HepG2 (cell line): ENCODE results near the gene TSACC. TPM values are rescaled to one million over a fixed set of nuclear protein-coding genes. Genes with fewer than 3 reads are reported as not detected.
A peak's percentile ranks its signal among the peaks of the same experiment; 100 is the strongest.

ENCODE experiments used
- AGO2 ChIP-seq: fragments of 200-400 bp; formaldehyde crosslinking; optimal IDR thresholded peaks from 2 replicates; pipeline ENCODE3; 2017; ENCODE audit warnings: mild to moderate bottlenecking, low read depth, low read length, moderate library complexity
- ERF ChIP-seq: IDR thresholded peaks from 2 replicates; pipeline ENCODE4 v1.6.1; 2018; ENCODE audit warnings: missing biosample characterization, missing genetic modification reagents
- GATAD2A ChIP-seq: IDR thresholded peaks from 2 replicates; pipeline ENCODE4 v1.6.1; 2016
- NAIF1 ChIP-seq: sonication (generic); formaldehyde crosslinking; IDR thresholded peaks from 2 replicates; pipeline ENCODE4 v1.5.0; 2020; ENCODE audit warnings: mild to moderate bottlenecking, missing genetic modification reagents, borderline replicate concordance
- NFKB2 ChIP-seq: sonication (generic); formaldehyde crosslinking; IDR thresholded peaks from 2 replicates; pipeline ENCODE4 v1.4.0; 2020; ENCODE audit warnings: missing genetic modification reagents, borderline replicate concordance
- PCBP2 ChIP-seq: fragments of 200-400 bp; formaldehyde crosslinking; optimal IDR thresholded peaks from 2 replicates; pipeline ENCODE3; 2018; ENCODE audit warnings: low read length, low read depth; ENCODE audit not compliant: poor library complexity, severe bottlenecking
- POLR2A ChIP-seq, 2 experiments: IDR thresholded peaks; 2 replicates each; pipeline ENCODE4 v1.6.1; 2011; ENCODE audit warnings: low read depth in 2 of 2, low read length in 2 of 2, mild to moderate bottlenecking in 1 of 2, moderate library complexity in 1 of 2; ENCODE audit not compliant: insufficient read depth in 1 of 2
- RAD21 ChIP-seq: fragments of 450-650 bp; formaldehyde crosslinking; IDR thresholded peaks from 2 replicates; pipeline ENCODE4 v1.5.0; 2020; ENCODE audit warnings: mild to moderate bottlenecking
- SALL1 ChIP-seq: sonication (generic); formaldehyde crosslinking; IDR thresholded peaks from 2 replicates; pipeline ENCODE4 v1.8.0; 2022; ENCODE audit warnings: mild to moderate bottlenecking, missing genetic modification reagents
- SNAPC2 ChIP-seq: sonication (generic); formaldehyde crosslinking; IDR thresholded peaks from 2 replicates; pipeline ENCODE4 v1.8.1; 2022; ENCODE audit warnings: mild to moderate bottlenecking, missing genetic modification reagents
- XRCC5 ChIP-seq: fragments of 200-400 bp; formaldehyde crosslinking; optimal IDR thresholded peaks from 2 replicates; pipeline ENCODE3; 2017; ENCODE audit warnings: mild to moderate bottlenecking, low read length
- YY1 ChIP-seq: IDR thresholded peaks from 2 replicates; pipeline ENCODE4 v1.6.1; 2011; ENCODE audit warnings: low read length, low read depth, moderate library complexity, mild to moderate bottlenecking; ENCODE audit not compliant: insufficient read depth, insufficient replicate concordance
- ZFX ChIP-seq: sonication (generic); formaldehyde crosslinking; IDR thresholded peaks from 2 replicates; pipeline ENCODE4 v1.4.0; 2020; ENCODE audit warnings: mild to moderate bottlenecking, low read depth, missing genetic modification reagents, moderate library complexity
- ZMAT3 ChIP-seq: sonication (generic); formaldehyde crosslinking; conservative IDR thresholded peaks from 2 replicates; pipeline ENCODE4 v1.7.0; 2021; ENCODE audit warnings: missing genetic modification reagents
- ZNF629 ChIP-seq: sonication (generic); formaldehyde crosslinking; conservative IDR thresholded peaks from 2 replicates; pipeline ENCODE4 v1.5.0; 2020; ENCODE audit warnings: missing genetic modification reagents
- ZNF776 ChIP-seq: sonication (generic); formaldehyde crosslinking; IDR thresholded peaks from 2 replicates; pipeline ENCODE4 v1.4.0; 2020; ENCODE audit warnings: mild to moderate bottlenecking, missing genetic modification reagents
- polyA plus RNA-seq, 8 experiments: library from polyadenylated mRNA; depleted of rRNA in 3 of 8; stranded (reverse) in 7 of 8; unstranded in 1 of 8; fragments of >200 nt; fragmentation: Illumina TruSeq in 4 of 8; extraction: Trizol in 4 of 8; gene quantifications; 2 replicates each; pipeline versions ENCODE4 v1.2.1 to v1.2.3, GENCODE V29; 2011 to 2016; ENCODE audit warnings: low read depth in 4 of 8, missing spikeins in 1 of 8, mixed read lengths in 1 of 8; ENCODE audit not compliant: insufficient read depth in 1 of 8
- total RNA-seq, 5 experiments: library from RNA; depleted of rRNA; stranded (reverse); fragments of >200 nt; fragmentation: Illumina TruSeq; extraction: Trizol; gene quantifications; 2 replicates each; pipeline ENCODE4 v1.2.3, GENCODE V29; 2016; ENCODE audit warnings: low read depth in 1 of 5
- TF ChIP-seq, protein P1 (sequence below), 2 experiments: sonication (generic) in 1 of 2; formaldehyde crosslinking in 1 of 2; IDR thresholded peaks; 2 replicates each; pipeline versions ENCODE4 v1.4.0 to v1.6.1; 2018 to 2020; ENCODE audit warnings: missing genetic modification reagents in 2 of 2, borderline replicate concordance in 1 of 2, low read depth in 1 of 2, mild to moderate bottlenecking in 1 of 2, missing biosample characterization in 1 of 2
- TF ChIP-seq, protein P2 (sequence below): sonication (generic); formaldehyde crosslinking; IDR thresholded peaks from 2 replicates; pipeline ENCODE4 v1.5.0; 2020; ENCODE audit warnings: mild to moderate bottlenecking, missing genetic modification reagents, moderate library complexity
- TF ChIP-seq, protein P3 (sequence below): sonication (generic); formaldehyde crosslinking; IDR thresholded peaks from 2 replicates; pipeline ENCODE4 v1.4.0; 2020; ENCODE audit warnings: missing genetic modification reagents
- TF ChIP-seq, protein P4 (sequence below): sonication (generic); formaldehyde crosslinking; IDR thresholded peaks from 2 replicates; pipeline ENCODE4 v1.5.1; 2020; ENCODE audit warnings: mild to moderate bottlenecking, missing genetic modification reagents, moderate library complexity

TSACC gene
- total and polyA plus RNA-seq, 2 of the 13 experiments (the other 11 are each of a cell fraction or from before 2014, with no cell fraction given): 1.5 to 2.6 TPM

DNA sequence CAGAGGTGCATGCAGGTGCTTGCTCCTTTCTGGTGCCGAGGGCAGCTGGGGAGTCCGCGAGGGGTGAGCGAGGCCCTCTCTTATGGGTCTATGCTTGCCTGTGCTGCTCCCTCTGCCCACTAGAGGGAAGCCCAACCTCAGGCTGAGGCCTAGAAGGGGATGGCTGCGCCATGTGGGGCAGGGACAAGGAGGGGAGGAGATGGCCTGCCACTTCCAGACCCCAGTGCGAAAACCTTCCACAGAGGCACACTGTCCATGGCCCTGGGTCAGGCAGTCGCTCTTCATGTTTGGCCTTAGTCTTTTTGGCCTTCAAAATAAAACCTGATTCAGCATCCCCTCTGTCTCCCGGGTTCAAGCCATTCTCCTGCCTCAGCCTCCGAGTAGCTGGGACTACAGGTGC is 44.7 kb downstream of the TSACC start (continued):
- TF ChIP-seq, protein P1, sequence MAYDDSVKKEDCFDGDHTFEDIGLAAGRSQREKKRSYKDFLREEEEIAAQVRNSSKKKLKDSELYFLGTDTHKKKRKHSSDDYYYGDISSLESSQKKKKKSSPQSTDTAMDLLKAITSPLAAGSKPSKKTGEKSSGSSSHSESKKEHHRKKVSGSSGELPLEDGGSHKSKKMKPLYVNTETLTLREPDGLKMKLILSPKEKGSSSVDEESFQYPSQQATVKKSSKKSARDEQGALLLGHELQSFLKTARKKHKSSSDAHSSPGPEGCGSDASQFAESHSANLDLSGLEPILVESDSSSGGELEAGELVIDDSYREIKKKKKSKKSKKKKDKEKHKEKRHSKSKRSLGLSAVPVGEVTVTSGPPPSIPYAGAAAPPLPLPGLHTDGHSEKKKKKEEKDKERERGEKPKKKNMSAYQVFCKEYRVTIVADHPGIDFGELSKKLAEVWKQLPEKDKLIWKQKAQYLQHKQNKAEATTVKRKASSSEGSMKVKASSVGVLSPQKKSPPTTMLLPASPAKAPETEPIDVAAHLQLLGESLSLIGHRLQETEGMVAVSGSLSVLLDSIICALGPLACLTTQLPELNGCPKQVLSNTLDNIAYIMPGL (CRISPR knock-in tag; IDR thresholded peaks at IDR 0.05; ENCODE audit: borderline replicate concordance in 1 of 2, low read depth in 1 of 2): 0 out of 4 replicates have a peak, but pooled peaks of 1 of the 2 experiments have one; percentile 27
- no peak for TF ChIP-seq ZNF629 (CRISPR knock-in tag)
- no peak for TF ChIP-seq YY1
- TF ChIP-seq AGO2: peak; percentile 64
- TF ChIP-seq, protein P2, sequence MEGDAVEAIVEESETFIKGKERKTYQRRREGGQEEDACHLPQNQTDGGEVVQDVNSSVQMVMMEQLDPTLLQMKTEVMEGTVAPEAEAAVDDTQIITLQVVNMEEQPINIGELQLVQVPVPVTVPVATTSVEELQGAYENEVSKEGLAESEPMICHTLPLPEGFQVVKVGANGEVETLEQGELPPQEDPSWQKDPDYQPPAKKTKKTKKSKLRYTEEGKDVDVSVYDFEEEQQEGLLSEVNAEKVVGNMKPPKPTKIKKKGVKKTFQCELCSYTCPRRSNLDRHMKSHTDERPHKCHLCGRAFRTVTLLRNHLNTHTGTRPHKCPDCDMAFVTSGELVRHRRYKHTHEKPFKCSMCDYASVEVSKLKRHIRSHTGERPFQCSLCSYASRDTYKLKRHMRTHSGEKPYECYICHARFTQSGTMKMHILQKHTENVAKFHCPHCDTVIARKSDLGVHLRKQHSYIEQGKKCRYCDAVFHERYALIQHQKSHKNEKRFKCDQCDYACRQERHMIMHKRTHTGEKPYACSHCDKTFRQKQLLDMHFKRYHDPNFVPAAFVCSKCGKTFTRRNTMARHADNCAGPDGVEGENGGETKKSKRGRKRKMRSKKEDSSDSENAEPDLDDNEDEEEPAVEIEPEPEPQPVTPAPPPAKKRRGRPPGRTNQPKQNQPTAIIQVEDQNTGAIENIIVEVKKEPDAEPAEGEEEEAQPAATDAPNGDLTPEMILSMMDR (CRISPR knock-in tag): peak; percentile 87
- TF ChIP-seq NFKB2 (CRISPR knock-in tag): 0 out of 2 replicates have a peak, but pooled peaks have one; percentile 23
- TF ChIP-seq ZNF776 (CRISPR knock-in tag): no peak
- 0 out of 2 replicates have a peak, but pooled peaks have one; percentile 17 for TF ChIP-seq GATAD2A (CRISPR knock-in tag)
- no peak for TF ChIP-seq PCBP2
- peak in 1 of 2 experiments; percentile 35; a peak in 1 of 4 replicates for TF ChIP-seq POLR2A (IDR thresholded peaks at IDR 0.05; ENCODE audit: insufficient read depth in 1 of 2, low read depth in 2 of 2, low read length in 2 of 2)
- TF ChIP-seq ZFX (CRISPR knock-in tag): peak; percentile 69
- no peak for TF ChIP-seq ZMAT3 (CRISPR knock-in tag)
- TF ChIP-seq, protein P3, sequence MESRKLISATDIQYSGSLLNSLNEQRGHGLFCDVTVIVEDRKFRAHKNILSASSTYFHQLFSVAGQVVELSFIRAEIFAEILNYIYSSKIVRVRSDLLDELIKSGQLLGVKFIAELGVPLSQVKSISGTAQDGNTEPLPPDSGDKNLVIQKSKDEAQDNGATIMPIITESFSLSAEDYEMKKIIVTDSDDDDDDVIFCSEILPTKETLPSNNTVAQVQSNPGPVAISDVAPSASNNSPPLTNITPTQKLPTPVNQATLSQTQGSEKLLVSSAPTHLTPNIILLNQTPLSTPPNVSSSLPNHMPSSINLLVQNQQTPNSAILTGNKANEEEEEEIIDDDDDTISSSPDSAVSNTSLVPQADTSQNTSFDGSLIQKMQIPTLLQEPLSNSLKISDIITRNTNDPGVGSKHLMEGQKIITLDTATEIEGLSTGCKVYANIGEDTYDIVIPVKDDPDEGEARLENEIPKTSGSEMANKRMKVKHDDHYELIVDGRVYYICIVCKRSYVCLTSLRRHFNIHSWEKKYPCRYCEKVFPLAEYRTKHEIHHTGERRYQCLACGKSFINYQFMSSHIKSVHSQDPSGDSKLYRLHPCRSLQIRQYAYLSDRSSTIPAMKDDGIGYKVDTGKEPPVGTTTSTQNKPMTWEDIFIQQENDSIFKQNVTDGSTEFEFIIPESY (CRISPR knock-in tag): peak; percentile 69
- peak; percentile 75 for TF ChIP-seq RAD21 (CRISPR knock-in tag)
- TF ChIP-seq NAIF1 (CRISPR knock-in tag): no peak
- peak; percentile 76 for TF ChIP-seq XRCC5
- peak; percentile 33; the same call in 1 of the 2 replicates for TF ChIP-seq SALL1
- no peak for TF ChIP-seq SNAPC2 (CRISPR knock-in tag)
- 0 out of 2 replicates have a peak, but pooled peaks have one; percentile 34 for TF ChIP-seq ERF (CRISPR knock-in tag)
- TF ChIP-seq, protein P4, sequence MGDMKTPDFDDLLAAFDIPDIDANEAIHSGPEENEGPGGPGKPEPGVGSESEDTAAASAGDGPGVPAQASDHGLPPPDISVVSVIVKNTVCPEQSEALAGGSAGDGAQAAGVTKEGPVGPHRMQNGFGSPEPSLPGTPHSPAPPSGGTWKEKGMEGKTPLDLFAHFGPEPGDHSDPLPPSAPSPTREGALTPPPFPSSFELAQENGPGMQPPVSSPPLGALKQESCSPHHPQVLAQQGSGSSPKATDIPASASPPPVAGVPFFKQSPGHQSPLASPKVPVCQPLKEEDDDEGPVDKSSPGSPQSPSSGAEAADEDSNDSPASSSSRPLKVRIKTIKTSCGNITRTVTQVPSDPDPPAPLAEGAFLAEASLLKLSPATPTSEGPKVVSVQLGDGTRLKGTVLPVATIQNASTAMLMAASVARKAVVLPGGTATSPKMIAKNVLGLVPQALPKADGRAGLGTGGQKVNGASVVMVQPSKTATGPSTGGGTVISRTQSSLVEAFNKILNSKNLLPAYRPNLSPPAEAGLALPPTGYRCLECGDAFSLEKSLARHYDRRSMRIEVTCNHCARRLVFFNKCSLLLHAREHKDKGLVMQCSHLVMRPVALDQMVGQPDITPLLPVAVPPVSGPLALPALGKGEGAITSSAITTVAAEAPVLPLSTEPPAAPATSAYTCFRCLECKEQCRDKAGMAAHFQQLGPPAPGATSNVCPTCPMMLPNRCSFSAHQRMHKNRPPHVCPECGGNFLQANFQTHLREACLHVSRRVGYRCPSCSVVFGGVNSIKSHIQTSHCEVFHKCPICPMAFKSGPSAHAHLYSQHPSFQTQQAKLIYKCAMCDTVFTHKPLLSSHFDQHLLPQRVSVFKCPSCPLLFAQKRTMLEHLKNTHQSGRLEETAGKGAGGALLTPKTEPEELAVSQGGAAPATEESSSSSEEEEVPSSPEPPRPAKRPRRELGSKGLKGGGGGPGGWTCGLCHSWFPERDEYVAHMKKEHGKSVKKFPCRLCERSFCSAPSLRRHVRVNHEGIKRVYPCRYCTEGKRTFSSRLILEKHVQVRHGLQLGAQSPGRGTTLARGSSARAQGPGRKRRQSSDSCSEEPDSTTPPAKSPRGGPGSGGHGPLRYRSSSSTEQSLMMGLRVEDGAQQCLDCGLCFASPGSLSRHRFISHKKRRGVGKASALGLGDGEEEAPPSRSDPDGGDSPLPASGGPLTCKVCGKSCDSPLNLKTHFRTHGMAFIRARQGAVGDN: peak; percentile 70
